ENCODE measurements around the gene INSIG1.
A peak's percentile ranks its signal among the peaks of the same experiment; 100 is the strongest.

Gene INSIG1

GRCh38 chr7:155333346-155334234, 35.9 kb downstream of the INSIG1 start:
- no peak for DNase-seq

- DNase-seq = no peak
Measured at GRCh38 chr7:155336812-155337602, 39.3 kb downstream of the INSIG1 start.

- no peak for DNase-seq
Measured at GRCh38 chr7:155337946-155338631, 40.4 kb downstream of the INSIG1 start.

GRCh38 chr7:155338632-155339320, 41.1 kb downstream of the INSIG1 start:
- peak; percentile 30 for DNase-seq

GRCh38 chr7:155339474-155339873, 41.8 kb downstream of the INSIG1 start:
- no peak for DNase-seq

- DNase-seq = no peak
Measured at GRCh38 chr7:155340071-155340531, 42.4 kb downstream of the INSIG1 start.

- no peak for DNase-seq
Measured at GRCh38 chr7:155340721-155341120, 43.0 kb downstream of the INSIG1 start.

GRCh38 chr7:155341463-155341983, 43.8 kb downstream of the INSIG1 start:
- no peak for DNase-seq

GRCh38 chr7:155342313-155342712, 44.6 kb downstream of the INSIG1 start:
- no peak for DNase-seq

- no peak for DNase-seq
Measured at GRCh38 chr7:155343150-155343549, 45.5 kb downstream of the INSIG1 start.

- no peak for DNase-seq
Measured at GRCh38 chr7:155343661-155344121, 46.0 kb downstream of the INSIG1 start.

GRCh38 chr7:155344270-155344617, 46.6 kb downstream of the INSIG1 start:
- DNase-seq = no peak

GRCh38 chr7:155344618-155345433, 47.1 kb downstream of the INSIG1 start:
- peak; percentile 86 for DNase-seq

GRCh38 chr7:155345490-155345889, 47.8 kb downstream of the INSIG1 start:
- no peak for DNase-seq

- DNase-seq = no peak
Measured at GRCh38 chr7:155346285-155346684, 48.6 kb downstream of the INSIG1 start.

- no peak for DNase-seq
Measured at GRCh38 chr7:155348806-155349205, 51.1 kb downstream of the INSIG1 start.

- DNase-seq = no peak
Measured at GRCh38 chr7:155349601-155350331, 52.1 kb downstream of the INSIG1 start.

GRCh38 chr7:155351120-155351870, 53.6 kb downstream of the INSIG1 start:
- DNase-seq = no peak

- no peak for DNase-seq
Measured at GRCh38 chr7:155352076-155352752, 54.5 kb downstream of the INSIG1 start.

All from CD4-positive, alpha-beta T cell treated with Interleukin-10 for 1 hour (primary cell).